A172 (cell line): ENCODE measurements around the gene NPFFR2. TPM values are rescaled to one million over a fixed set of nuclear protein-coding genes. Genes with fewer than 3 reads are reported as not detected.
A peak's percentile ranks its signal among the peaks of the same experiment; 100 is the strongest.
"Not testable (repeated sequence)": the region's sequence is repeated elsewhere in the genome, so short reads cannot be mapped to it uniquely, and the experiment has no call there.

Experiments
- DNase-seq: peaks from one replicate; pipeline ENCODE4 v3.0.0-alpha.2; 2015; ENCODE audit warnings: low spot score
- total RNA-seq: library from RNA; depleted of rRNA; stranded (reverse); fragments of >200 nt; shearing (Covaris generic); gene quantifications from 2 replicates; pipeline ENCODE4 v1.2.3, GENCODE V29; 2014; rRNA removed

Gene NPFFR2
- not detected in 2 replicates for total RNA-seq

DNA sequence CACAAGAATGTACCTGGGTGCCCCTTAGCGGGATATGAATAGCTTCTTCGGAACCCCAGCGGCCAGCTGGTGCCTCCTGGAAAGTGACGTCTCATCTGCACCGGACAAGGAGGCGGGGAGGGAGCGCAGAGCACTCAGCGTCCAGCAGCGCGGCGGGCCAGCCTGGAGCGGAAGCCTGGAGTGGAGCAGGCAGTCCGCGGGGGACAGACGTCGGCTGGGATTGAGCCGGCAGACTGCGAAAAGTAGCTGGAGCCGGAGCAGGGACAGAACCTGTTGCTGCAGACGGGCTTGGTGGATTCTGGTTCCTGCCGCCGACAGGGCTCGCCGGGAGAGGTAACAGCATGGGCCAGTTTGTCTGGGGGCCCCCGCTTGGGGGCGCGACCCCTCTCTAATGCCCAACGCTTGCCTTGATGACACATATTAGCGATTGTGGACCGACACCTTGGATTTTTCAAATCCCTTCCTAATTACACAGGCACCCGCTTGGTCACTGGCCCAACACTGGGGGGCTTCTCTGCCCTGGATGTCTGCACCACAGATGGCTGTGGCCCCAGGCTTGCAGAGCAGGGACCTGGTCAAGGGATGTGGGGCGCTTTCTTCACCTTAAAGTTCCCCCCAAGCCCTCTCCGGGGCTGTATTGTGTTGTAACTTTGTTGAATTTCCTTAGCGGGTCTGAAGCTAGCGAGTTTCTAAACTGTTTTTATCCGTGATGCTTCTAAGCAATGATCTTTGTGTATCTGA lies at the start of gene NPFFR2:
Gene NPFFR2 (plus strand): TSS at position 133 of the 741 bp plus-strand sequence. CDS start 96,592 bp downstream, outside the sequence.
- no peak for DNase-seq

DNA sequence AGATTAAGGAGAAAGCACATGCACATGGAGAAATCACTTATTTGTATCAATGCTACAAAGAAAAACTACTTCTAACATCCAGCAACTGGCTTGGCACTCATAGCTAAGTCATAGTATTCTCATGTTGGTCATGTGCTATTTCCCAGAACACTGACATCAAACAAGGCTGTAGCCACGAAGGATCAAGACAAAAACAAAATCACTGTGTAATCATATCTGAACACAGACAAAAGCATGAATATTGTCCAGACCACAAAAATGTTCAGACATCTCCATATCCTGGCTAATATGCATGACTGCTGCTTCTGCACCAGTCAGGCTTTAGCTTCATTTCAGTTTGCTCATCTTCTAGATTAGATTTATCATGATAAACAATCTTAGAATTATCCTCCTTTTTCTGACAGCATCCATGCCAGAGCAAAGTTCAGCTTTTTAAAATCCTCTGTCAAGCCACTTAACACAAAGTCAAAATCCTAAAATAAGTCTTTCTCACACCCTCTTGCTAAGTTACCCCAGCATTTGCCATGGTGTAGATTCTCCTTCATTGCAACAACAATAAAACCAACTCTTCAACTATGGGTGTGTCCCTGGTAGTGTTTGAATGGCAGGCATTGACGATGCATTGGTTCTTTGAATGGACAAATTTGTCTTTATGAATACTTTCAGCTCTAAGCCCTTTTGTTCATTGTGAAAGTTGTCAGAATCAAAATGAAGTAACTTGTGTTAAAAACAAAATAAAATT lies 39.1 kb upstream of the NPFFR2 start:
- DNase-seq = no peak

GRCh38 chr4:71994559-71994958 lies 37.2 kb upstream of the NPFFR2 start:
- no peak for DNase-seq

DNA sequence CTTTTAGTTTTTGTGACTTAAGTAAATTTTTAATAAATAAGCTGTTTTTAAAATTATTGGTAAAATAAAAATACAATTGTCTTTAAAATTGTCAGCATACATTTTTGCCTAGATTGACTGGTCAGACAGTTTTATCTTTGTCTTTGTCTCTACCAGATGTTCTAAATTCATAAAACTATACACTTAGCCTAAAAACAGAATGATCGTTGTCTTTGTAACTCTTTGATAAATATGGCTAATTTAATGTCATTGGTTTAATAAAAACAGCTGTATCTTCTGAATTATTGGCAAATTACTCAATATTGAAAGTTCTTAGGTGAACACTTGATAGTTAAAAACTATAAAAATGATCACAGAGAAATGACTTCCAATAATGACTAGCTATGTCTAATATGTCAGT lies 36.5 kb upstream of the NPFFR2 start:
- DNase-seq = no peak

- peak; percentile 53 for DNase-seq
These were observed 25.2 kb upstream of the NPFFR2 start for GRCh38 chr4:72006586-72006985.

DNA sequence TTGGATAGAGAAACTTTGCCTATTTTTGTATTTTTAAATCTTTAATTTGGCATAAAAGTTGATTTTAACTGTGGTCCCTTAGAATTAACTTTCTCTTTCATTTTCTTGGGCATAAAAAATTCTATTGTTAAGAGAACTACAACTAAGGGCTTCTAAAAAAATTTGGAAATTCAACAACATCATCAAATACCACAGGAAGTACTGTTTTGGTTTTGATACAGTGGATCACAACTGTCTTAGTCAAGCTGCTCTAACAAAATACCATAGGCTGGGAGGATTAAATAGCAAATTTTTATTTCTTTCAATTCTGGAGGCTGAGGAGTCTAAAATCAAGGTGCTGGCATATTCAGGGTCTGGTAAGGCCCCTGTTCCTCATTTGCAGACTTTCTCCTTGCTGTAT lies 19.9 kb upstream of the NPFFR2 start:
- DNase-seq = no peak

DNA sequence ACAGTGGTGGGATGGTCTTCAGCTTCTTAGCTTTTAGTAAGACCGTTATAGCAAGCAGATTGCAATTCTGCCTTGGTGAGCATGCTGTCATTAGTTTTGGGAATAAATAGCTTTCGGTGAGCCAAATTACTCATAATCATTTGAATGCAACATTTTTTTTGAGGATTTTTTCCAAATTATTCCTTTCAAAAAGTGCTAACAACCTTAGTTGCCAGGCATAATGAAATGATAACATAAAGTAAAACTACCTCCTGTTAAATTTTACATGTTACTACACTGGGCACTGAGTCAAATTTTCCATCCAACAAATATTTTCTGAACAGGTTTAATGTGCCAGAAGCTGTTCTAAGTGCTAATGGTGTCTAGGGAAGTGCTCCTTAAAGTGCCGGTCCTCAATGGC lies 15.8 kb upstream of the NPFFR2 start:
- no peak for DNase-seq

GRCh38 chr4:72019688-72020087 lies 12.1 kb upstream of the NPFFR2 start:
- no peak for DNase-seq

DNA sequence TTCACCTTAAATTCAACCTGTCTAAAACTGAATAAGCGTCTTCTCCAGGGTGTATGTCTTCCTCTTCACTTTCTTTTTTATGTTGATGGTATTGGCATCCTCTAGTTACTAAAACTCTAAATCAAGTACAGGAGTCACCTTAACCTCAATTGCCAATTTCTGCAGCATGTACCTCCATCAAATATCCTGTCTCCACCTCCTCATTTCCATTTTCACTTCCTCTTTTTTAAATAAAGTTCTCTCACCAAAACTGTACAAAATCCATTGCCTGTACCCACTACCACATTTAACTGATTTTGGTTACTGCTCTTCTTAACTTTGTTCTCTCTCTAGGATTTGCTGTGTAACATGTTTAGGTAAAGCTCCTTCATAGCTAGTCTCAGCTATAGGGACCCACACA lies 9.2 kb upstream of the NPFFR2 start:
- DNase-seq = no peak

DNA sequence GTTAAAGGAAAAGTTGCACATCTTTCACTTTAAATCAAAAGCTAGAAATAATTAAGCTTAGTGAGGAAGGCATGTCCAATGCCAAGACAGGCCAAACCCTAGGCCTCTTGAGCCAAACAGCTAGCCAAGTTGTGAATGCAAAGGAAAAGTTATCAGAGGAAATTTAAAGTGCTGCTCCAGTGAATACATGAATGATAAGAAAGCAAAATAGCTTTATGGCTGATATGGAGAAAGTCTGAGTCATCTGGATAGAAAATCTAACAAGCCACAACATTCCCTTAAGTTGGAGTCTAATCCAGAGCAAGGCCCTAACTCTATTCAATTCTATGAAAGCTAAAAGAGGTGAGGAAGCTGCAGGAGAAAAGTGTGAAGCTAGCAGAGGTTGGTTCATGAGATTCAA lies 23.8 kb downstream of the NPFFR2 start:
- no peak for DNase-seq

DNA sequence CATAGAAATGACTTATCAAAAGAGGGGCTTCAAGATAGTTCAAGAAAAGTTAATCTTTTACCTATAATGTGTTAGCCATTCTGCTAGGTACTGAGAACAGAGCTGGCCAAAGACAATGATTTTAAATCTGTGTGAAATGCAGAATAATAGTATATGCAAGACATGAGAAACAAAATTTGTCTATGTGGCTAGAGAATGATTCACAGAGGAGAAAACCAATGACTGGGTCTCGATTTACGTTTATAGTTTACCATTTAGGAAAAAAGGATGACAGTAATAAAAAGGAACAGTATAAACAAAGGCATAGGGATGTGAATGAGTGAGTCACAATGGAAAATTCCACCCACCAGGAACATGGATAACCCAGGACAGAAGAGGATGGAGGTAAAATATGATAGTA lies 31.9 kb downstream of the NPFFR2 start:
- no peak for DNase-seq

DNA sequence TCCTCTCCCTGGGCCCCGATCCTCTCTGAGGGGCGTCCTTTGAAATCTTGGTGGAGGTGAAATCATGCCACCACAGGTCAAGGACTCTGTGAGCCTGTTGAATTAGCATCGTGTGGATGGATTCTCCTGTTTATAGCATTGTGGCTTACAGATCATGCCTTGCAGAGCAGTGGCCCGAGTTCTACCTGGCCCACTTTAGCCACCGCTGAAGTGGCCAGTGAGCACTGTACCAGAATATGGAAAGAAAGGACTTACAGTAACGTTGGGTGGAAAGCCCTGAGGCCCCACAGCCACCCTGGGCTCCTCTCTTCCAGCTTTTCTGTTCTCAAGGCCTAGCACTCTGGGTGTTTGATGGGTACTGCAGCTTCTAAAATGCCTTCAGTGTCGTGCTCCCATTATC lies 35.3 kb downstream of the NPFFR2 start:
- no peak for DNase-seq

GRCh38 chr4:72073816-72074215 lies 42.0 kb downstream of the NPFFR2 start:
- DNase-seq = no peak

- peak; percentile 42 for DNase-seq
These were observed 44.8 kb downstream of the NPFFR2 start for GRCh38 chr4:72076562-72076961.

GRCh38 chr4:72077346-72077745 lies 45.5 kb downstream of the NPFFR2 start:
- no peak for DNase-seq

- no peak for DNase-seq
These were observed 52.8 kb downstream of the NPFFR2 start for GRCh38 chr4:72084587-72085011.

DNA sequence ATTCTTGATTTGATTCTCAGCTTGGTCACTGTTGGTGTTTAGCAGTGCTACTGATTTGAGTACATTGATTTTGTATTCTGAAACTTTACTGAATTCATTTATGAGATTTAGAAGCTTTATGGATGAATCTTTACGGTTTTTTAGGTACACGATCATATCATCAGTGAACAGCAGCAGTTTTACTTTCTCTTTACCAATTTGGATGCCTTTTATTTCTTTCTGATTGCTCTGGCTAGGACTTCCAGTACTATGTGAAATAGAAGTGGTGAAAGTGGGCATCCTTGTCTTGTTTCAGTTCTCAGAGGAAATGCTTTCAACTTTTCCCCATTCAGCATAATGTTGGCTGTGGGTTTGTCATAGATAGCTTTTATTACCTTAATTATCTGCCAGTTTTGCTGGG lies 58.8 kb downstream of the NPFFR2 start:
- DNase-seq = not testable (repeated sequence)

GRCh38 chr4:72094059-72094797 lies 62.4 kb downstream of the NPFFR2 start:
- DNase-seq = no peak

DNA sequence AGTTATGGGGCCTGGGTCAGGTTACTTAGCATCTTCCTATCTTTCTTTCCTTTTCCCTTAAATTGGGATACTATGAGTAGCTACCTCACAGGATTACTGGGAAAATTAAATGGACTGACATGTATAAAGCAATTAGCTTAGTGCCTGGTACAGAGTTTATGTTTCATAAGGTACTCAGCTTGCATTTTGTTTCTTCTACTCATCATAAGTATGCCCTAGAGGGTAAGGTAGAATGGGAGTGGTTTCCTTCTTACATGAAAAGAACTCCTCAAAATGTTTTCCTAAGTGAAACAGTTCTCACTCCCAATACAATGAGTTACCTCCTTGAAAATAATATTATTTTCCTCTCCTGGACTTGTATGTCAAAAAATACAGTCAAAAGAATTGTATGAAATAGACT lies 75.7 kb downstream of the NPFFR2 start:
- no peak for DNase-seq

GRCh38 chr4:72109364-72109763 lies 77.6 kb downstream of the NPFFR2 start:
- no peak for DNase-seq

- DNase-seq = no peak
These were observed 78.2 kb downstream of the NPFFR2 start for GRCh38 chr4:72109959-72110497.

DNA sequence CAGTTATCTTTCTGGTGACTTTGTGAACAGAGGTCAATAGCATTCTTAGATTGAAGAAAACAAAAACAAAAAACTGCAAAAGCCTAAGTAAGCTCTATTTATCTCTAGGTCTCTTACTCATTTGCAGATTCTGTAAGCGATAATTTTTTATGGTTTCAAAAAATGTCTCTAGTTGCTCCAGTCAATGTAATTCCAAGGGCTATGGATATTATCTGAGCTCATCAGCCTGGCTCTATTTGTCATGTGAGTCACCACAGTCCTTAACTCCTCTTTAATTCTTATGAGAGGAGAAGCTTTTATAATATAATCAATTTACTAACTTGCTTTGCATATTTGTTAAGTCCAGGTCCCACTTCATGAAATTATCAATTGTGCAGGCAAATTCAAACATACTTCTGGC lies 79.1 kb downstream of the NPFFR2 start:
- peak; percentile 19 for DNase-seq
